Measurements from ENCODE around the gene OR4Q2.
"Not testable (repeated sequence)": the region's sequence is repeated elsewhere in the genome, so short reads cannot be mapped to it uniquely, and the experiment has no call there.

Gene OR4Q2

DNA sequence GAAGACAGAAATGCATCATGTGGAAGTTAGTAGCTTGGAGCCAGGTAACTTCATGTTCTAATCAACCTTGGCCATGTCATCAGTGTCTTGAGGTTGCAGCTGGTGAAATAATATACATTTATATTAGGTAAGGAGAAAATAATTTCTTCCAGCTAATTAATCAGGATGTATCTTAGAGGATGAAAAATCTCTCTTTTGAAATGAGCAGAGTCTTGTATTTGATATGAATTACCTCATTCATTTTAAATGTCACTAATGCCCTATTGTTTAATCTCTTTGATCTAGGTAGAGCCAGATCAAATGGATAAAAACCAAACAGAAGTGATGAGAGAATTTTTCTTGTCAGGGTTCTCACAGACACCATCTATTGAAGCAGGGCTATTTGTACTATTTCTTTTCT lies at the start of gene OR4Q2:
Gene OR4Q2, plus strand, starts transcription at position 301 of the 400 bp plus-strand sequence.
- DNase-seq = no peak

DNA sequence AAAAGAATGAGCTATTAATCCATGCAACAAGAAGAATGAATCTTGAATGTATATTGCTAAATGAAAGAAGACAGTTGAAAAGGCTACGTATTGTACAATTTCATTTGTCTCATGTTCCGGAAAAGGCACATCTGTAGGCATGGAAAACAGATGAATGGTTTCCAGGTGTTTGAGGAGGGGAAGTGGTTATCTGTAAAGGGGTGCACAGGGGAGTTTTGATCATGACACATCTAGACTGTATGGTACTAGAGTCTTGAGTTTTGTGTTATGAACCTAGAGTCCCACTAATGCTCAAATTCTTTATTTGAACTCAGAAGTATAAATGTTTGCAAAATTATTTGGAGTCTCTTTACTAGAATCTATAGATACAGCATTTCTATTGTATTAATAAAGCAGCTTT lies 32.2 kb upstream of the OR4Q2 start:
- not testable (repeated sequence) for DNase-seq

DNA sequence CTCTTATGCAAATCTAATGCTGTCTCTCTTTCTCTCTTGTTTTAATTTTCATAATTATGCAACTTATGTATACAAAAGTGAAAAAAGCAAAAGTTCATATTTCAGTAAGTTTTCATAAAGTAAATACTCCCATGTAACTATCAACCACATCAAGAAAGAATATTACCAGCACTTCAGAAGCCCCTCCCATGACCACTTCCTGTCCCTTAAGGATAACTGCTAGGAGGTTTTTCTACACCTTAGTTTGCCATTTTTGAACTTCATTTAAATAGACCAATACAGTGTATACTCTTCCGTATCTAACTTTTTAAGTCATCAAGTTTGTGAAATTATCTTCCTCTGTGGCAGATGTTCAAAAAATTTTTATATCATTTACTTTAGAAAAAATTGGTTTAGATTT lies 27.1 kb upstream of the OR4Q2 start:
- no peak for DNase-seq

DNA sequence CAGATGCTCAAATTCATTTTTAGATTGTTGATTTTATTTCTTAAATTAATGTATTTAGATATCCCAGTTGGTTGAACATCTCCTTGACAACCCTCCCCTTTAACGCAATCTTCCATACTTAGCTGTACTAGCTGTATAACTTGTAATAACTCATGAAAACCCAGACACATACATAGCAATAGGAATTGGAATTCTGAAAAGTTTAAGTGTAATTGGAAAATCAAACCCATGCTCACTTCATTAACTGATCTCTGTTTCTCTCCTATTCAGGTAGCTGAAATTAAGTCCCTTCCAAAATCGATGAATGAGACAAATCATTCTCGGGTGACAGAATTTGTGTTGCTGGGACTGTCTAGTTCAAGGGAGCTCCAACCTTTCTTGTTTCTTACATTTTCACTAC lies 26.7 kb upstream of the OR4Q2 start, which contains the start of gene OR4K15:
Gene OR4K15, plus strand, starts transcription at position 301 of the 400 bp plus-strand sequence. Its CDS starts 0 bp downstream, at position 301.
- DNase-seq = no peak

DNA sequence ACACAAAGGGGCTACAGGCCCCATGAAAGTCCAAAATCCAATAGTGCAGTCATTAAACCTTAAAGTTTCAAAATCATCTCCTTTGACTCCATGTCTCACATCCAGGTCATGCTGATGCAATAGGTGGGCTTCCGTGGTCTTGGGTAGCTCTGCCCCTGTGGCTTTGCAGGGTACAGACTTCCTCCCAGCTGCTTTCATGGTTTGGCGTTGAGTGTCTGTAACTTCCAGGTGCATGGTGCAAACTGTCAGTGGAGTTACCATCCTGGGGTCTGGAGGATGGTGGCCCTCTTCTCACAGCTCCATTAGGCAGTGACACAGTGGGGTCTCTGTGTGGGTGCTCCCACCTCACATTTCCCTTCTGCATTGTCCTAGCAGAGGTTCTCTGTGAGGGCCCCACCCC lies 8.5 kb upstream of the OR4Q2 start:
- no peak for DNase-seq

DNA sequence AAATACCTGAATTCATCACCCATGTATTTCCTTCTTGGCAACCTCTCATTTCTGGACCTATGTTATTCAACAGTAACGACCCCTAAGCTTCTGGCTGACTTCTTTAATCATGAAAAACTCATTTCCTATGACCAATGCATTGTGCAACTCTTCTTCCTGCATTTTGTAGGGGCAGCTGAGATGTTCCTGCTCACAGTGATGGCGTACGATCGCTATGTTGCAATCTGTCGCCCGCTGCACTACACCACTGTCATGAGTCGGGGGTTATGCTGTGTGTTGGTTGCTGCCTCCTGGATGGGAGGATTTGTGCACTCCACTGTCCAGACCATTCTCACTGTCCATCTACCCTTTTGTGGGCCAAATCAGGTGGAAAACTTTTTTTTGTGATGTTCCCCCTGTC lies 356 bp downstream of the OR4Q2 start:
- DNase-seq = no peak

DNA sequence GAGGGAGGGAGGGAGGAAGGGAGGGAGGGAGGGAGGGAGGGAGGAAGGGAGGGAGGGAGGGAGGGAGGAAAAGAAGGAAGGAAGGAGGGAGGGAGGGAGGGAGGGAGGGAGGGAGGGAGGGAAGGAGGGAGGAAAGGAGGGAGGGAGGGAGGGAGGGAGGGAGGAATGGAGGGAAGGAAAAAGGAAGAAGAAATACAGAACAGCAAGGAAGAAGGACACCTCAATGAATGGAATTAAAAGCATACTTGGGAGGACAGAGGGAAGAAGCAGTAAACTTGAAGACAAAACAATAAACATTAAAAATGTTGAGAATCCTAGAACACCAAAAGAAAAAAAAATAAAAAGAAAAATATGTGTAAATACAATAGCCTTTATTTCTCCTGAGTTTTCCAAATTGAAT lies 6.2 kb downstream of the OR4Q2 start:
- no peak for DNase-seq

DNA sequence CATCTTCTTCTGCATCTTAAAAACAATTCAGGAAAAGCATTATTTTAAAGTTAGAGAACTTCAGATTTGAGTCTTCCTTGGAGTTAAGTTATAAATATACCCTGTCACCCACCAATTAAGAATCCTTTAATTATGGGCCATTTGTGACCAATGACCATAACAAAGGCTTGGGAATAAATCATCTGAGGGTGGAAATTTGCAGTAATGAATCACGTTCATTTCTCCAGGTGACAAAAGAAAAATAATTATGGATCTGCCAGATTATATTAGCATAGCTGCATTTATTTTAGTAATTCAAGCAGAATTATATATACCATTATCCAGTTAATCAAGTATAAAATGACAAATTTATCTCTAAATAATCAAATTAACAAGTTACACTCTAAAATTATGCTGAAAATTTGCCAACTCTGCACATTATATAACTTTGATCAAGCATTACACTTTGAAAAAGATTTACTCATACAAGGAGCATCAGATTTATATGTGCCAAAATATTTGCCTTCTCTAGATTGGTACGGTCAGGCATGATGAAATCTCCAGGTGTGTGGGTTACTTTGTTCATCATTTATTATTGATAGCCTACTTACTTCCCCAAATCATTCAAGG lies 17.4 kb downstream of the OR4Q2 start, which contains the start of gene OR4K14:
Gene OR4K14, minus strand, starts transcription at position 51 of the 609 bp plus-strand sequence. CDS start 4,114 bp downstream, outside the sequence.
- DNase-seq = no peak

DNA sequence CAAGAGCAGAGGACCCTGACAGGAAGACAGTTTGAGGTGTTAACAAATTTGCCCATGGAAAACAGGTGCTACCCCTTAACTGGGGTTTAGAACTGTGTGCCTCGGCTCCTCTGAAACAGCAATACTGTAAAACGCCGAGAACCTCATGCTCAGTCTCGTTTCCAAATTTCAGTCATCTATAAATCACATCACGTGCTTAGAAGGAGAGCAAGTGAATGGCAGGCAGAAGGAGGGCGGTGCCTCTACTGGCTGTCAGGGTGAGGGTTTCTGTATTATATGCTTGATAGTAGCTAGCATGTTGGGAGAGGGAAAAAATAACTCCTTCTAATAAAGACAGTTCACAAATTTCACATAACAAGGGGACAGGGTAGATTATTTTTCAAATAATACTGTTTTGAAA lies 29.1 kb downstream of the OR4Q2 start:
- no peak for DNase-seq

DNA sequence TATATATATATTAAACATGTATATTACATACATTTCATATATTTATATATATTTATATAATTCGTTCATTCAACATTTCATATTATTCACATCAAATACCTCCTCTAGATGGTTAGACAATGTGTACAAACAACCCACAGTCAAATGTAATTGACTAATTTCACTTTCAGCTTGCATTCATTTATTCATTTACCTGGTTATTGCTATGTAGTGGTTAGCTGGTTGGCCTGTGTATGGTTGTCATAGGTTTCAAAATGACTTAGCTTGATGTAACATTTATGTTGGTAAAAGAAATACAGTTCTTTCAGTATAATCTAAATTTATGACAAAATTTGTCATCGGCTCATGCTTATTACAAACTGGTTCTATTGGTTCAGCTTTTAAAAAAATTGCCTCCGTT lies 33.5 kb downstream of the OR4Q2 start:
- DNase-seq = no peak

DNA sequence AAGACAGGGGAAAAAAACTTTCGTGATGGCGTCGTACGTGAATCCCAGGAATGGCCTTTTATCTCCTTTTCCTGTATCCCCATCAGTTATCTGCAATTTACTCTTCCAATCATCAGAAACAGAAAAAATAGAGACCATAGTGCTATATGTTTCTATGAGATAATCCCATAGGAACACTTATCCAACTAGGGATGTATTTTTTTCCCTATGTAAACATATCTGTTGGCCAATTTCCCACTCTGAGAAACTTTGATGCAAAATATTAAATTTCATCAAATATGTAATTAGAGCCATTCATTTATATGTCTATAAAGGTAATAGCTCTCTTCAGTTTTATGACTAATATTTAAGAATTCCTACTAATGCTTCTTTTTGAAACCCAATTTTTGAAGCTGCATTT lies 34.0 kb downstream of the OR4Q2 start, which contains the start of gene OR4K13:
Gene OR4K13, minus strand, starts transcription at position 101 of the 400 bp plus-strand sequence. CDS start 1,280 bp downstream, outside the sequence.
- DNase-seq = no peak

DNA sequence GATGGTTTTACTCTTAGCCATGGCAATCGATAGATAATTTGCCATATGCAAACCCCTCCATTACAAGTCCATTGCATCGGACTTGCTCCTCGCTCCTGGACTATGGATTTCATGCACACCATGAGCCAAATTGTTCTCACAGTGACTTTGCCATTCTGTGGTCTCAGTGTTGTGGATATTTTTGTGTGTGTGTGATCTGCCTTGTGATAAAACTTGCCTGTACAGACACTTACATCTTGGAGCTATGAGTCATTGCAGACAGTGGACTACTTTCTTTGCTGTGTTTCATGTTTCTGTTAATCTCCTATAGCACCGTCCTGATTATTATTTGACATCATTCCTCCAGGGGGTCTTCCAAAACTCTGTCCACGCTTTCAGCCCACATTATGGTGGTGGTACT lies 42.3 kb downstream of the OR4Q2 start:
- no peak for DNase-seq

DNA sequence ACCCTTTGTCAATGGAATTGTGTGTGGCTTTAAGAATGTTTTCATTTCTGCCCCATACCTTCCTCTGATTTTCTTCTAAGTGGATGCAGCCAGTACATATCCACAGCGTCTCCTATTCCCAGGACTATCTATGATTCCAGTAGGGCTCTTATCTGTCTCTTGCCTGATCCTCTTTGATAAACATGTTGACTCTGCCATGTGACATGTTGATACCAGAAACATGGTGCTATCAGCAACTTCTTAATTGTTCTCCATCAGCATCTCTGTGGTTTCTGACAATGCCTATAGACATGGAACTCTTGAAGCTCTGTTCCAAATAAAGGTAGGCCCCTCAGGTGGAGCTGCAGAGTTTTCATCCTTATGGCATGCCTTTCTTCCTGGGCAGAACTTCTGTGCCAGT lies 46.2 kb downstream of the OR4Q2 start:
- no peak for DNase-seq
